NCI-H2196 (cell line): ENCODE measurements around the gene GAST.

Experiments
- DNase-seq: peaks from one replicate; lab custom pipeline; 2025; ENCODE audit not compliant: unreplicated experiment; lab: John Stamatoyannopoulos, UW

GAST gene

DNA sequence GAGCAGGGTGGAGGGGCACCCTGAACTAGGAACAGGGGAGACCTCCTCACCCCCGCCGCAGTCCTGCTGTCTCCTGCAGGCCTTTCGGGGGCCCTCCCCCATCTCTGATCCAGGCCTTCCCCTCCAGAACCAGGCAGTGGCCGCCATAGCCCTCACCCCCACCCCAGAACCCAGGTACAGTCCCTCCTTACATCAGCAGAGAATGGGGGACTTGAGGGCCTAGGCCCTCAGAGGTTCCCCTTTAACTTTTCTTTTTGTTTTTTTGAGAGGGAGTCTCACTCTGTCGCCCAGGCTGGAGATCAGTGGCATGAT lies 26.6 kb downstream of the GAST start:
- DNase-seq, result no peak

DNA sequence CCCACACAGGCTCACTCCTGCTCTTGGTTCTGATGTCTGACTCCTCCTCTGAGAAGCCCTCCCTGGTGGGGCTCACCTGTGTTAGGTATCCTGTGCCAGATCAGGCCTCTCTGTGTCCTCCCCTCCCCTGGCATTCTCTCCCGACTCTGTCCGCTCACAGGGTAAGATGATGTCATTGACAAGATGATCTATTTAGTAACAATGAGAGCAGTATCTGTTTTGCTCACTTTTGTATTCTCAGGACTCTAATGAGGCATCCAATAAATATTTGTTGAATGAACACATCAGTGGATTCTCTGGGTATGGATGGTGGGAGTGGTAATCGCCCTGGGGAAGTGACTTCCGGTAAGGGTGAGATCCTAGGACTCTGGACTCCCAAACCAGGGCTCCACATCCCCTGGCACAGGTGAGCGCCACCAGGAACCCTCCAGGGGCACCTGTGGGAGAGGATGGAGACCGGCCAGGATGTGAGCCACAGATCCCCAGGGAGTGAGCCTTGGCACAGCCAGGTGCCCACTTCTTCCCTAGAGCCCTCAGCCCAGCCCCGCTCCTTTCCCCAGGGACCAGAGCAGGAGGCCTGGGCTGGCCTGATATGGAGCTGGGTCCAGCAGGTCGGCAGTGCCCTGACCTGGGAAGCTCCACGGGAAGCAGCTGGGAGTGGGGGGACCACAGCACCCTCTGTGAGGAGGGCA lies 27.7 kb downstream of the GAST start:
- no peak for DNase-seq

DNA sequence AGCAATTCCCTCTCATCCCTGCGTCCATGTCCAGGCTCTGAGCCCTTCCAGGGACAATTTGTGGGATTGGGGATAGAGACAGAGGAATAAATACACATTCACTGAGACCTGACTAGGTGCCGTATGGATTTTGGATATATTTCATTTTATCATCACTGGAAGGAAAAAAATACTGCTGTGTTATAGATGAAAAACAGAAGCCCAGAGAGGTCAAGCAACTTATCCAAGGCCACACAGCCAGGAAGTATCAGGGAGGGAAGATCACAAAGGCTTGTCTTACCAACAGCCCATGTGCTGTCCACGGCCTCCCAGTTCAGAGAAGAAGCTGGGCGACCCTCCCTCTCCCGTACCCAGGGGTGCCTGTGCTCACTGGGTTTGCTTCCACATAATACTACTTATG lies 28.4 kb downstream of the GAST start:
- no peak for DNase-seq

DNA sequence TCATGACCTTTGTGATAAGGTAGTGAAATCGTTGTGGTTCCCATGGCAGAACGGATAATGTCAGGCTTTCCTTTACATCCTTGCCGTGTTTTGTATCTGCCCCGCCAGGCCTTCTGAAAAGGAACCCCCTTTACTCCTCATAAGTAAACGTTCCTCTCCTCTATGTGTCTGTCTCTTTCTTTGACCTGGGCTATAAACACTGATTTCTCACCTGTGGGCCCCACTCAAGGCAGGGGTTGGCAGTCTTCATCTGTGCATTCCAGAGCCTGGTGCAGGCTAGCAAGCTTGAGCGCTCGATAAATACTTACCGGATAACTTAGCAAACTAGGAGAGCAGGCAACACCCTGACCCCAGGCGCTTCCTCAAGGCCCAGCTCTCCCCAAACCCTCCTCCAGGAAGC lies 29.6 kb downstream of the GAST start:
- DNase-seq, result no peak

DNA sequence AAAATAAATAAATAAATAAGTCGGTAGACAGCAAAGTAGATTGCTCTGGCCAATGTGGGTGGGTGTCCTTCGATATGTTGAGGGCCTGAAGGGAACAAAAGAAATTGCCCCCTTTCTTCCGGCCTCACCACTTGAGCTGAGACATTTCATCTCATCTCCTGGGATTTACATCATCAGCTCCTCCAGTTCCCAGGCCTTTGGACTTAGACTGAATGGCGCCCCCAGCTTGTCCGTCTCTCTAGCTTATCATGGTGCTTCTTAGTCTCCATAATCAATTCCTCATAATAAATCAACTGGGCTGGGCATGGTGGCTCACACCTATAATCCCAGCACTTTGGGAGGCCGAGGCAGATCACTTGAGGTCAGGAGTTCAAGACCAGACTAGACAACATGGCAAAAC lies 36.1 kb downstream of the GAST start:
- no peak for DNase-seq

DNA sequence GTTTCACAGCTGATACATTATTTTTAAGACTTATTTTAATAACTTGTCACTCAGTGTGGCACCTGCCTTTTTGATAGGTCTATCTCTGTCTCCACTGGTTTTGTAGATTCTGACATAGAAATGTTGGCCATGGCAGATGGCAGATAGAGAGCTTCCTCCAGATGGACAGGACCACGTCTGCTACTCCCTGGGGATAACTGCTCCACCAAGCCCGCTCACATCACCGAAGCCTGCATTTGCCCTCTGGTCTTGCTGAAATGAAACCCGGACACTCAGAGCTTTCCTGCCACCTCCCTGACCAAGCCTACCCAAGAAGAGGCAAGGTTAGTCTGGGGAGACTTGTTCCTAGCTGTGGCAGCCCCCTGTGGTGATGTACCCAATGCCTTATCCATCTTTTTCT lies 38.7 kb downstream of the GAST start:
- no peak for DNase-seq

DNA sequence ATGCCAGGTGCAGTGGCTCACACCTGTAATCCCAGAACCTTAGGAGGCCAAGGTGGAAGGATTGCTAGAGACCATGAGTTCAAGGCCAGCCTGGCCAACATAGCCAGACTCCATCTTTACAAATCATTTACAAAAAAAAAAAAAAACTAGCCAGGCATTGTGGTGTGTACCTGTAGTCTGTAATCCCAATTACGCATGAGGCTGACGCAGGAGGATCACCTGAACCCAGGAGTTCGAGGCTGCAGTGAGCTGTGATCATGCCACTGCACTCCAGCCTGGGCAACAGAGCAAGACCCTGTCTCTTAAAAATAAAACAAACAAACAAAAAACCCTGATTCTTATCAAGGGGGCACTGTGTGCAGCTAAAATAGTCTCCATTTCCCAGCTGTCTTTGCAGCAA lies 39.2 kb downstream of the GAST start:
- DNase-seq, result no peak

DNA sequence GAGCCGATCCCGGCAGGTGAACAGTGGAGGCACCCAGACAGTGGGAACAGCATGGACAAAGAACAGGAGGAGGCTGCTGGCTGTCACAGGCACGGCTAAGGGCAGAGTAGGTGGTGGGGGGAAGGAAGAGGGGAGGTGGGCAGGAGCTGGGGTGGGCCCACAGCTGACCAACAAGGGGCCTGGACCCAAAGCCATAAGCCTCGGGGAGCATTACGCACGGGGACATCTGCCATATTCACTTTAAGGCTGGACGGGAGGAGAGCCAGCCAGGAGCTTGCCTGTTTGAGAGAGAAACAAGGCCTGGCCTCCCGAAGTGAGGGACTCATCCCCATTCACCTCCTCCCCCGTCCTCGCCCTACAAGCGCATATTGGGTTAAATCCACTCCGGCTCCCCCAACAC lies 41.9 kb downstream of the GAST start:
- DNase-seq, result no peak

DNA sequence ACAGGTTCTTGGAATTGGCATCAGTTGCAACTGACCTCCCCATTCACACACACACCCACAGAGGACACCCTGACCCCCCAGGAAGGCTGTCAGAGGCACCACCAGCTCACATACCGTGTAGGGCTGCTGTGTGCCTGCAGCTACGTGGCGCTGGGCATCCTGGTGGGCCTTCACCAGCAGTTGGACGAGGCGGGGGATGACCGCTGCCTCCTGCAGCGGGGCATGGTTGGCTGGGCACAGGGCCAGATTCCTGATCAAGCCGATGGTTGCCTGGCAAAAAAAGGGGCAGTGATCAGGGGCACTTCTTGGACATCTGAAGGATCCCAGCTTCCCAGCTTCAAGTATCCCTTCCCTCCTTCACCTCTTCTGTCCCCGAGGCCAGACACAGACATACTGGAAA lies 46.5 kb downstream of the GAST start:
- no peak for DNase-seq

DNA sequence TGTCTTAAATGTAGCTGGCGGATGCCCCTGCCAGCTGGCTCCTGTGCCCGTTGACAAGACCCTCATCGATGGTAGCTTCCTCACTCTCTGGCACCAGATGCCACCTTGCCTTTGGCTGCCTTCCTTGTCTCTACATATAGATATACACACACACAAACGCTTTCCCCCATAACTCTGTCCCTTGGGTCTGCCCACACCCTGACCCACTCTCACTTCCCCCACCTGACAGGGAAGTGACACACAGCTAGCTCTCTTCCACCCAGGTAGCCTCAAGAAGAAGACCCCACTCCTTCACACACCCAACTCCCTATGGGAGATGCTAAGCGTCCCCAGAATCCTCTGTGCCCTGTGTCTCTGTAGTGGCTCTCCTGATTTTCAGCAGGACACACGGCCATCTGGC lies 48.7 kb downstream of the GAST start:
- DNase-seq, result no peak

DNA sequence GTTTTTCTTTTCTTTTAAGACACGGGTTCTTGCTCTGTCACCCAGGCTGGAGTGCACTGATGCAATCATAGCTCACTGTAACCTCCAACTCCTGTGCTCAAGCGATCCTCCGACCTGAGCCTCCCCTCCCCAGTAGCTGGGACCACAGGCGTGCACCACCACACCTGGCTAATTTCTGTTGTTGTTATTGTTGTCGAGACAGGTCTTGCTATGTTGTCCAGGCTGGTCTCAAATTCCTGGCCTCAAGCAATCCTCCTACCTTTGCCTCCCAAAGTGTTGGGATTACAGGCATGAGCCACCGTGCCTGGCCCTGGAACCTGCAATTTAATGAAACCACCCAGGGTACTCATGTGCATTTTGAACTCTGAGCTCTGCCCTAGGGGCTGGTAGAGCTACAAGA lies 50.3 kb downstream of the GAST start:
- no peak for DNase-seq

DNA sequence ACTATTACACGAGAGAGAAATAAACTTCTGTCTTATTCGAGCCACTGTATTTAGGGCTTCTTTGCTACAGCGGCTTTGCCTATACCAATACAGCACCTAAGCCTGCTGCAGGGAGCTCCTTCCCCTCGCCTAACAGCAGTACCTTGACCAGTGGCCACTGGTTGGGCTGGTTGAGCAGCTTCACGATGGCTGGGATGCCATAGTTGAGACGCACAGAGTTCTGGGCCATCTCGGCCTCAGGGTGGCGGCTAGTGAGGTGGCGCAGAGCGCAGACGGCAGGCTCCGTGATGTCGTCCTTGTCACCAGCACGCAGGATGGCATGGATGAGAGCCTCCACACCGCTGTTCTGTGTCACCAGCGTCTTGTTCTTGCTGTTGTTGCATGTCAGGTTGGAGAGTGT lies 50.7 kb downstream of the GAST start:
- DNase-seq, result no peak

DNA sequence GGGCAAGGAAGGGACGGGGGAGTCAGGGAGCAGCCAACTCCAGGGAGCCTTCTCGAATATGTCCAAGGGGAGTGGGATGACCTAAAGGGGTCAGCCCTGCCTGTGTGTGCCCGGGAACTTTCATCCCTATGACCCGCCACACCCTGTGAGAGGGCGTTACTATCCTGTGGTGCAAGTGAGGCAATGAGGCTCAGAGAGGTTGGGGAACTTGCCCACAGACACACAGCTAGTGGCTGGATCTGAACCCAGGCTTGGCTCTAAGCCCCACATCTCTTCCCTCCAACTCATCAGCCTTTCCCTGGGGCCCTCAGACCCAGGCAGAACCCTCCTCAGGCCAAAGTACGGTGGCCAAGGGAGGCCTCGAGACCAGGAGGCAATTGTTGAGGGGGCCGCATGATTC lies 51.2 kb downstream of the GAST start:
- DNase-seq, result no peak
